MCF 10A (cell line): ENCODE data around the gene MAP7. TPM values are rescaled to one million over a fixed set of nuclear protein-coding genes. Genes with fewer than 3 reads are reported as not detected.
"Not testable (repeated sequence)": the region's sequence is repeated elsewhere in the genome, so short reads cannot be mapped to it uniquely, and the experiment has no call there.

Experiments used
- BruUV-seq: library from RNA; stranded (reverse); fragments of 400-500 nt; replicated peaks from 2 replicates; lab custom pipeline; 2021; lab: Mats Ljungman, UMichigan
- CTCF ChIA-PET: fragments of 300-600 bp; sonication (Branson Sonifier 250); formaldehyde crosslinking; extraction: SDS; loops from one replicate; lab custom pipeline; 2021; ENCODE audit warnings: antibody characterized with exemption, inconsistent platforms; lab: Yijun Ruan, JAX
- POLR2A ChIA-PET: fragments of 300-600, 350-650 bp; sonication (Branson Sonifier 250); formaldehyde crosslinking; extraction: SDS; loops from one replicate; lab custom pipeline; 2020; ENCODE audit warnings: antibody characterized with exemption, inconsistent platforms; lab: Yijun Ruan, JAX
- DNase-seq: peaks from one replicate; pipeline ENCODE4 v3.0.0-alpha.2; 2018; ENCODE audit not compliant: unreplicated experiment
- H3K27ac Mint-ChIP-seq: one replicate; pipeline ENCODE4 v1.8.0; 2022; ENCODE audit warnings: mild to moderate bottlenecking, low read depth, mixed read lengths; ENCODE audit not compliant: unreplicated experiment
- H3K27me3 Mint-ChIP-seq: one replicate; pipeline ENCODE4 v1.8.0; 2022; ENCODE audit warnings: mixed read lengths; ENCODE audit not compliant: insufficient read depth, unreplicated experiment
- H3K36me3 Mint-ChIP-seq: one replicate; pipeline ENCODE4 v1.8.0; 2022; ENCODE audit warnings: mild to moderate bottlenecking, moderate library complexity, mixed read lengths; ENCODE audit not compliant: insufficient read depth, unreplicated experiment
- H3K4me1 Mint-ChIP-seq: one replicate; pipeline ENCODE4 v1.8.0; 2022; ENCODE audit warnings: mixed read lengths; ENCODE audit not compliant: insufficient read depth, unreplicated experiment
- H3K4me3 Mint-ChIP-seq: one replicate; pipeline ENCODE4 v1.8.0; 2022; ENCODE audit warnings: mild to moderate bottlenecking, moderate library complexity, mixed read lengths; ENCODE audit not compliant: unreplicated experiment
- H3K9me3 Mint-ChIP-seq: one replicate; pipeline ENCODE4 v1.8.0; 2022; ENCODE audit warnings: mixed read lengths; ENCODE audit not compliant: unreplicated experiment
- CTCF ChIP-seq: fragments of 200-600 bp; IDR thresholded peaks from one replicate; pipeline ENCODE4 v1.8.0; 2022; ENCODE audit warnings: antibody characterized with exemption, mild to moderate bottlenecking; ENCODE audit not compliant: unreplicated experiment
- intact Hi-C: fragments of 100-400 bp; cut with micrococcal nuclease; formaldehyde crosslinking; loops from 2 replicates; pipeline ENCODE4 v1.14.1; 2022
- total RNA-seq: library from RNA; stranded (reverse); gene quantifications from 2 replicates; pipeline ENCODE4 v1.2.3, GENCODE V29; 2022

The MAP7 gene
- total RNA-seq, 1 experiment from 2014 or later: 17.2 TPM

GRCh38 chr6:136501514-136501913 lies 48.7 kb downstream of the MAP7 start:
- no peaks in the 10 kb centered on the region for H3K9me3 Mint-ChIP-seq
- H3K4me1 Mint-ChIP-seq: no peaks in the 10 kb centered on the region
- ChIA-PET POLR2A (interaction anchor here (0.7 kb wide), 1 partner anchor 10 kb away, joined by 5 read pairs; no protein-coding TSS in a partner anchor), CTCF (no interaction called here)
- no peak for DNase-seq
- no peak overlapping the region for H3K4me3 Mint-ChIP-seq
- H3K27ac Mint-ChIP-seq: no peak overlapping the region
- intact Hi-C loops: no loop called here
- no peaks in the 10 kb centered on the region for H3K27me3 Mint-ChIP-seq
- TF ChIP-seq CTCF: no peak
- no TSS peak for BruUV-seq
- H3K36me3 Mint-ChIP-seq: no peaks in the 10 kb centered on the region

GRCh38 chr6:136501096-136501495 lies 49.1 kb downstream of the MAP7 start:
- no peaks in the 10 kb centered on the region for H3K27me3 Mint-ChIP-seq
- no peak for DNase-seq
- intact Hi-C loops: no loop called here
- no peaks in the 10 kb centered on the region for H3K4me1 Mint-ChIP-seq
- no peaks in the 10 kb centered on the region for H3K36me3 Mint-ChIP-seq
- no peaks in the 10 kb centered on the region for H3K9me3 Mint-ChIP-seq
- no peak overlapping the region for H3K27ac Mint-ChIP-seq
- no peak overlapping the region for H3K4me3 Mint-ChIP-seq
- ChIA-PET POLR2A (interaction anchor here (0.7 to 0.8 kb wide), 2 partner anchors 9 to 128 kb away, joined by 5 read pairs; no protein-coding TSS in a partner anchor), CTCF (interaction anchor here (0.6 kb wide), 1 partner anchor 182 kb away, joined by 3 read pairs; no protein-coding TSS in a partner anchor)
- no TSS peak for BruUV-seq
- TF ChIP-seq CTCF: no peak

DNA sequence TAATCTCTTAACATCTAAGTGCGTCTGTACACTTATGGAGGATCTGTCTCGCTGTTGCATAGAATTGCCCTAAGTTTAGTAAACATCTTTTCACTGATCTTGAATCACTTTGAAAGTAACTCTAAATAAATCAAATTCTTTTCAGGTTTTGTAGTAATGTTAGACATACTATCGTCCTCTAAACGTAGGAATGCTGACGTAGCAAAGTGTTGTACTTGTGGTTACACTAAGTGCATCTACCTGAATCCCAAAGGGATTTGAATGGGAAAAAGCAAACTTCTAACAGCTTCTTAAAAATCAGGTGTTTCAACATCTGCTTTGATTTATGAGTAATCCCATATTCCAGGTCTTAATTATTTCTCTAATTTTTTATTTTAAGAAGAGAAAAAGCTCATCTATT lies 49.8 kb downstream of the MAP7 start:
- Mint-ChIP-seq H3K9me3 (no peaks in the 10 kb centered on the region), H3K4me3 (no peak overlapping the region), H3K27me3 (no peaks in the 10 kb centered on the region), H3K4me1 (no peaks in the 10 kb centered on the region), H3K36me3 (no peaks in the 10 kb centered on the region), H3K27ac (no peak overlapping the region)
- intact Hi-C loops: no loop called here
- POLR2A ChIA-PET: interaction anchor here (0.8 kb wide), 1 partner anchor 128 kb away, joined by 5 read pairs; no protein-coding TSS in a partner anchor
- no peak for DNase-seq
- CTCF ChIA-PET: interaction anchor here (0.6 kb wide), 2 partner anchors 15 to 181 kb away, joined by 3 read pairs; no protein-coding TSS in a partner anchor
- TF ChIP-seq CTCF: no peak
- BruUV-seq: no TSS peak

DNA sequence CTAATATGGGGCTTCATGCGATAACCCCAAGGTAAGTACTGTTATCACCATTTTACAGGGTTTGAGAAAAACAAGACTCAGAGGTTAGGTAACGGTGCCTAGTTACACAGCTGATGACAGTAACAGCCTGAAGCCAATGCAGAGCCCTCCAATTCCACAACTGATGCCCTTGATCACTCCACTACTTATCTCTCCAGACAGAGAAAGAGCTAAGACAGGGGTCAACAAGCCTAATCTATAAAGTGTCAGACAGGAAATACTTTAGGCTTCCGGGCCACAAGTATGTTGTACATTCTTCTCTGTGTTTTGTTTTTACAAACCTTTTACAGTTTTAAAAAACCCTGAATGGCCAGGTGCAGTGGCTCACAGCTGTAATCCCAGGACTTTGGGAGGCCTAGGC lies 50.9 kb downstream of the MAP7 start:
- TF ChIP-seq CTCF: no peak

DNA sequence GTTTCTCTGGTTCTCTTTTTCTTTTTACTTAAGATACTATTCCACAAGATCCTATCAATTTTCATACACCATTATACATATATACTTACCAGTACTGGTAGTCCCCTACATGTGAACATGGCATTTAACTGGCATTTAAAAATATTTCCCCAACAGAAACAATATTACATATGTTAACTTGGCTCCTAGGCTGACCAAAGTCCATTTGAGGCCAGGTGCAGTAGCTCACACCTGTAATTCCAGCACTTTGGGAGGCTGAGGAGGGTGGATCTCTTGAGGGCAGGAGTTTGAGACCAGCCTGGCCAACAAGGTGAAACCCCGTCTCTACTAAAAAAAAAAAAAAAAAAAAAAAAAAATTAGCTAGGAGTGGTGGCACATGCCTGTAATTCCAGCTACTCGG lies 53.8 kb downstream of the MAP7 start:
- H3K27ac Mint-ChIP-seq, H3K36me3 Mint-ChIP-seq, H3K9me3 Mint-ChIP-seq, H3K4me1 Mint-ChIP-seq, intact Hi-C loops, H3K4me3 Mint-ChIP-seq, H3K27me3 Mint-ChIP-seq, DNase-seq, BruUV-seq: not testable (repeated sequence)
- ChIA-PET POLR2A (interaction anchor here (1.2 kb wide), 1 partner anchor 11 kb away, joined by 3 read pairs; no protein-coding TSS in a partner anchor), CTCF (interaction anchor here (0.6 kb wide), 1 partner anchor 1230 kb away, joined by 3 read pairs; no protein-coding TSS in a partner anchor)

More for the DNA sequence above, 50.9 kb downstream of the MAP7 start:
- Mint-ChIP-seq H3K27me3 (no peaks in the 10 kb centered on the region), H3K27ac (no peak overlapping the region), H3K9me3 (no peaks in the 10 kb centered on the region), H3K4me1 (no peaks in the 10 kb centered on the region), H3K36me3 (no peaks in the 10 kb centered on the region), H3K4me3 (no peak overlapping the region)
- CTCF ChIA-PET: interaction anchor here (0.7 to 1.0 kb wide), 4 partner anchors 42 to 96 kb away, joined by 3 to 5 read pairs (median 4); no protein-coding TSS in a partner anchor
- intact Hi-C loops: no loop called here
- no peak for DNase-seq
- no TSS peak for BruUV-seq
- POLR2A ChIA-PET: interaction anchor here (0.6 kb wide), 2 partner anchors 83 to 103 kb away, joined by 3 read pairs; no protein-coding TSS in a partner anchor
